ENCODE measurements around the gene TGFBI.

GRCh38 chr5:135979510-135979909 lies 49.3 kb upstream of the TGFBI start:
- no peak for TF ChIP-seq CTCF (IDR thresholded peaks at IDR 0.05; ENCODE audit: low read depth, low read length, poor library complexity, severe bottlenecking)
- no peak for TF ChIP-seq EZH2phosphoT487 (IDR thresholded peaks at IDR 0.05; ENCODE audit: borderline replicate concordance, low read length)

Measured in DOHH2 (cell line).